GM10248 (cell line): ENCODE data around the gene GSS.

ENCODE experiments used
- CTCF ChIA-PET: fragments of 300-600 bp; sonication (Branson Sonifier 250); formaldehyde crosslinking; extraction: SDS; loops from one replicate; lab custom pipeline; 2021; ENCODE audit warnings: antibody characterized with exemption; lab: Yijun Ruan, JAX
- POLR2A ChIA-PET: fragments of 350-650 bp; sonication (Branson Sonifier 250); formaldehyde crosslinking; extraction: SDS; loops from one replicate; lab custom pipeline; 2020; ENCODE audit warnings: antibody characterized with exemption; lab: Yijun Ruan, JAX
- DNase-seq: peaks from one replicate; pipeline ENCODE4 v3.0.0; 2012; ENCODE audit errors: extremely low spot score
- CTCF ChIP-seq: IDR thresholded peaks from 2 replicates; pipeline ENCODE4 v1.5.1; 2012; ENCODE audit warnings: mild to moderate bottlenecking, low read depth; ENCODE audit errors: extremely low read depth, missing control alignments, control extremely low read depth

The GSS gene

GRCh38 chr20:34927736-34928135 is 27.9 kb downstream of the GSS start:
- no peak for TF ChIP-seq CTCF
- CTCF ChIA-PET, result interaction anchor here (1.1 kb wide), 1 partner anchor 16 kb away, joined by 4 read pairs; no protein-coding TSS in a partner anchor
- POLR2A ChIA-PET, result no interaction called here
- no peak for DNase-seq

- POLR2A ChIA-PET, result no interaction called here
- CTCF ChIA-PET, result interaction anchor here (1.1 kb wide), 1 partner anchor 17 kb away, joined by 4 read pairs; no protein-coding TSS in a partner anchor
- TF ChIP-seq CTCF, result no peak
- no peak for DNase-seq
Observed at GRCh38 chr20:34926581-34926980, 29.0 kb downstream of the GSS start.

- no peak for TF ChIP-seq CTCF
- no peak for DNase-seq
- ChIA-PET POLR2A (no interaction called here), CTCF (no interaction called here)
Observed at GRCh38 chr20:34925981-34926380, 29.6 kb downstream of the GSS start.

GRCh38 chr20:34925341-34925740 is 30.3 kb downstream of the GSS start:
- no peak for DNase-seq
- TF ChIP-seq CTCF, result no peak
- ChIA-PET POLR2A (no interaction called here), CTCF (no interaction called here)

GRCh38 chr20:34923414-34923813 is 32.2 kb downstream of the GSS start:
- POLR2A ChIA-PET, result no interaction called here
- CTCF ChIA-PET, result interaction anchor here (1.4 kb wide), 2 partner anchors 10 to 18 kb away, joined by 3 to 4 read pairs; no protein-coding TSS in a partner anchor
- no peak for TF ChIP-seq CTCF
- no peak for DNase-seq

- no peak for DNase-seq
- ChIA-PET POLR2A (no interaction called here), CTCF (interaction anchor here (1.4 kb wide), 2 partner anchors 9 to 17 kb away, joined by 3 to 4 read pairs; no protein-coding TSS in a partner anchor)
Observed at GRCh38 chr20:34922654-34923381, 32.8 kb downstream of the GSS start.

More at GRCh38 chr20:34922654-34923381, 32.8 kb downstream of the GSS start:
- no peak for TF ChIP-seq CTCF
